SK-N-SH treated with all-trans-retinoic acid at 6 μM for 48 hours (cell line): Measurements from ENCODE around the gene CTDSP2.

Experiments
- ATAC-seq: fragments of 200-7000 bp; cut with Tn5 transposase; 3 replicates; pipeline ENCODE4 v1.9.1; 2020; ENCODE audit warnings: mild to moderate bottlenecking, moderate library complexity
- BACH2 ChIP-seq: fragments of 250-450 bp; sonication (Bioruptor Pico); IDR thresholded peaks from 2 replicates; pipeline ENCODE4 v1.9.0; 2021; ENCODE audit warnings: mild to moderate bottlenecking, borderline replicate concordance
- CSDC2 ChIP-seq: fragments of 250-450 bp; sonication (Bioruptor Pico); IDR thresholded peaks from 2 replicates; pipeline ENCODE4 v1.5.0; 2020; ENCODE audit warnings: mild to moderate bottlenecking, moderate library complexity
- ESRRG ChIP-seq: fragments of 250-450 bp; sonication (Bioruptor Pico); IDR thresholded peaks from 2 replicates; pipeline ENCODE4 v1.6.1; 2021; ENCODE audit warnings: mild to moderate bottlenecking
- GLIS3 ChIP-seq: fragments of 250-450 bp; sonication (Bioruptor Pico); IDR thresholded peaks from 2 replicates; pipeline ENCODE4 v1.5.0; 2020; ENCODE audit warnings: mild to moderate bottlenecking, moderate library complexity
- ISL1 ChIP-seq: fragments of 250-450 bp; sonication (Bioruptor Pico); IDR thresholded peaks from 2 replicates; pipeline ENCODE4 v2.1.2; 2022; ENCODE audit warnings: mild to moderate bottlenecking, moderate library complexity
- OSR1 ChIP-seq: fragments of 250-450 bp; sonication (Bioruptor Pico); IDR thresholded peaks from 2 replicates; pipeline ENCODE4 v1.8.0; 2022; ENCODE audit warnings: moderate library complexity, mild to moderate bottlenecking, inconsistent platforms
- PPARA ChIP-seq: fragments of 250-450 bp; sonication (Bioruptor Pico); IDR thresholded peaks from 2 replicates; pipeline ENCODE4 v1.5.0; 2020; ENCODE audit warnings: mild to moderate bottlenecking, borderline replicate concordance
- RARB ChIP-seq: fragments of 250-450 bp; sonication (Bioruptor Pico); IDR thresholded peaks from 2 replicates; pipeline ENCODE4 v1.8.0; 2021; ENCODE audit warnings: mild to moderate bottlenecking, moderate library complexity
- SNAI2 ChIP-seq: fragments of 250-450 bp; sonication (Bioruptor Pico); IDR thresholded peaks from 2 replicates; pipeline ENCODE4 v1.5.0; 2020; ENCODE audit warnings: mild to moderate bottlenecking, moderate library complexity
- TCF4 ChIP-seq: fragments of 250-450 bp; sonication (Bioruptor Pico); IDR thresholded peaks from 2 replicates; pipeline ENCODE4 v1.8.0; 2021; ENCODE audit warnings: mild to moderate bottlenecking, moderate library complexity, borderline replicate concordance
- TOX ChIP-seq: fragments of 250-450 bp; sonication (Bioruptor Pico); IDR thresholded peaks from 2 replicates; pipeline ENCODE4 v1.8.0; 2021; ENCODE audit warnings: mild to moderate bottlenecking, moderate library complexity, borderline replicate concordance
- ZC3H10 ChIP-seq: fragments of 250-450 bp; sonication (Bioruptor Pico); IDR thresholded peaks from 2 replicates; pipeline ENCODE4 v1.5.1; 2021; ENCODE audit warnings: mild to moderate bottlenecking, moderate library complexity
- ZFP30 ChIP-seq: fragments of 450-650 bp; formaldehyde crosslinking; IDR thresholded peaks from 2 replicates; pipeline ENCODE4 v1.5.0; 2022; ENCODE audit warnings: mild to moderate bottlenecking, moderate library complexity
- ZNF565 ChIP-seq: fragments of 450-650 bp; formaldehyde crosslinking; conservative IDR thresholded peaks from 2 replicates; pipeline ENCODE4 v1.5.0; 2020; ENCODE audit warnings: low read depth, mild to moderate bottlenecking, moderate library complexity
- ZNF70 ChIP-seq: fragments of 450-650 bp; formaldehyde crosslinking; IDR thresholded peaks from 2 replicates; pipeline ENCODE4 v1.5.0; 2020; ENCODE audit warnings: mild to moderate bottlenecking, moderate library complexity
- ZNF8 ChIP-seq: fragments of 450-650 bp; formaldehyde crosslinking; IDR thresholded peaks from 2 replicates; pipeline ENCODE4 v1.5.0; 2020; ENCODE audit warnings: mild to moderate bottlenecking, moderate library complexity
- TF ChIP-seq, protein P1 (sequence below): fragments of 250-450 bp; sonication (Bioruptor Pico); IDR thresholded peaks from 2 replicates; pipeline ENCODE4 v1.8.0; 2020; ENCODE audit warnings: mild to moderate bottlenecking, moderate library complexity, borderline replicate concordance
- TF ChIP-seq, protein P2 (sequence below): fragments of 250-450 bp; sonication (Bioruptor Pico); IDR thresholded peaks from 2 replicates; pipeline ENCODE4 v1.5.1; 2020; ENCODE audit warnings: low read depth, mild to moderate bottlenecking, moderate library complexity
- TF ChIP-seq, protein P3 (sequence below): fragments of 250-450 bp; sonication (Bioruptor Pico); IDR thresholded peaks from 2 replicates; pipeline ENCODE4 v1.5.0; 2020; ENCODE audit warnings: mild to moderate bottlenecking, moderate library complexity
- TF ChIP-seq, protein P4 (sequence below): fragments of 250-450 bp; sonication (Bioruptor Pico); IDR thresholded peaks from 2 replicates; pipeline ENCODE4 v1.5.1; 2021; ENCODE audit warnings: mild to moderate bottlenecking, moderate library complexity

Gene CTDSP2

GRCh38 chr12:57816001-57816854, 30.3 kb downstream of the CTDSP2 start:
- ATAC-seq = peak; percentile 5; the same call in 2 of the 3 replicates
- TF ChIP-seq RARB (no peak), ZNF8 (CRISPR knock-in tag) (no peak), BACH2 (no peak), CSDC2 (CRISPR knock-in tag) (no peak), ZNF70 (CRISPR knock-in tag) (no peak), OSR1 (CRISPR knock-in tag) (no peak), ZFP30 (CRISPR knock-in tag) (no peak), ESRRG (no peak), TCF4 (CRISPR knock-in tag) (no peak), ISL1 (CRISPR knock-in tag) (no peak), TOX (CRISPR knock-in tag) (no peak), ZNF565 (CRISPR knock-in tag) (no peak), GLIS3 (CRISPR knock-in tag) (no peak), ZC3H10 (CRISPR knock-in tag) (no peak), PPARA (no peak), SNAI2 (CRISPR knock-in tag) (no peak)
- TF ChIP-seq, protein P1, sequence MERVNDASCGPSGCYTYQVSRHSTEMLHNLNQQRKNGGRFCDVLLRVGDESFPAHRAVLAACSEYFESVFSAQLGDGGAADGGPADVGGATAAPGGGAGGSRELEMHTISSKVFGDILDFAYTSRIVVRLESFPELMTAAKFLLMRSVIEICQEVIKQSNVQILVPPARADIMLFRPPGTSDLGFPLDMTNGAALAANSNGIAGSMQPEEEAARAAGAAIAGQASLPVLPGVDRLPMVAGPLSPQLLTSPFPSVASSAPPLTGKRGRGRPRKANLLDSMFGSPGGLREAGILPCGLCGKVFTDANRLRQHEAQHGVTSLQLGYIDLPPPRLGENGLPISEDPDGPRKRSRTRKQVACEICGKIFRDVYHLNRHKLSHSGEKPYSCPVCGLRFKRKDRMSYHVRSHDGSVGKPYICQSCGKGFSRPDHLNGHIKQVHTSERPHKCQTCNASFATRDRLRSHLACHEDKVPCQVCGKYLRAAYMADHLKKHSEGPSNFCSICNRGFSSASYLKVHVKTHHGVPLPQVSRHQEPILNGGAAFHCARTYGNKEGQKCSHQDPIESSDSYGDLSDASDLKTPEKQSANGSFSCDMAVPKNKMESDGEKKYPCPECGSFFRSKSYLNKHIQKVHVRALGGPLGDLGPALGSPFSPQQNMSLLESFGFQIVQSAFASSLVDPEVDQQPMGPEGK = no peak
- TF ChIP-seq, protein P2, sequence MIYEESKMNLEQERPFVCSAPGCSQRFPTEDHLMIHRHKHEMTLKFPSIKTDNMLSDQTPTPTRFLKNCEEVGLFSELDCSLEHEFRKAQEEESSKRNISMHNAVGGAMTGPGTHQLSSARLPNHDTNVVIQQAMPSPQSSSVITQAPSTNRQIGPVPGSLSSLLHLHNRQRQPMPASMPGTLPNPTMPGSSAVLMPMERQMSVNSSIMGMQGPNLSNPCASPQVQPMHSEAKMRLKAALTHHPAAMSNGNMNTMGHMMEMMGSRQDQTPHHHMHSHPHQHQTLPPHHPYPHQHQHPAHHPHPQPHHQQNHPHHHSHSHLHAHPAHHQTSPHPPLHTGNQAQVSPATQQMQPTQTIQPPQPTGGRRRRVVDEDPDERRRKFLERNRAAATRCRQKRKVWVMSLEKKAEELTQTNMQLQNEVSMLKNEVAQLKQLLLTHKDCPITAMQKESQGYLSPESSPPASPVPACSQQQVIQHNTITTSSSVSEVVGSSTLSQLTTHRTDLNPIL (CRISPR knock-in tag) = no peak
- TF ChIP-seq, protein P3, sequence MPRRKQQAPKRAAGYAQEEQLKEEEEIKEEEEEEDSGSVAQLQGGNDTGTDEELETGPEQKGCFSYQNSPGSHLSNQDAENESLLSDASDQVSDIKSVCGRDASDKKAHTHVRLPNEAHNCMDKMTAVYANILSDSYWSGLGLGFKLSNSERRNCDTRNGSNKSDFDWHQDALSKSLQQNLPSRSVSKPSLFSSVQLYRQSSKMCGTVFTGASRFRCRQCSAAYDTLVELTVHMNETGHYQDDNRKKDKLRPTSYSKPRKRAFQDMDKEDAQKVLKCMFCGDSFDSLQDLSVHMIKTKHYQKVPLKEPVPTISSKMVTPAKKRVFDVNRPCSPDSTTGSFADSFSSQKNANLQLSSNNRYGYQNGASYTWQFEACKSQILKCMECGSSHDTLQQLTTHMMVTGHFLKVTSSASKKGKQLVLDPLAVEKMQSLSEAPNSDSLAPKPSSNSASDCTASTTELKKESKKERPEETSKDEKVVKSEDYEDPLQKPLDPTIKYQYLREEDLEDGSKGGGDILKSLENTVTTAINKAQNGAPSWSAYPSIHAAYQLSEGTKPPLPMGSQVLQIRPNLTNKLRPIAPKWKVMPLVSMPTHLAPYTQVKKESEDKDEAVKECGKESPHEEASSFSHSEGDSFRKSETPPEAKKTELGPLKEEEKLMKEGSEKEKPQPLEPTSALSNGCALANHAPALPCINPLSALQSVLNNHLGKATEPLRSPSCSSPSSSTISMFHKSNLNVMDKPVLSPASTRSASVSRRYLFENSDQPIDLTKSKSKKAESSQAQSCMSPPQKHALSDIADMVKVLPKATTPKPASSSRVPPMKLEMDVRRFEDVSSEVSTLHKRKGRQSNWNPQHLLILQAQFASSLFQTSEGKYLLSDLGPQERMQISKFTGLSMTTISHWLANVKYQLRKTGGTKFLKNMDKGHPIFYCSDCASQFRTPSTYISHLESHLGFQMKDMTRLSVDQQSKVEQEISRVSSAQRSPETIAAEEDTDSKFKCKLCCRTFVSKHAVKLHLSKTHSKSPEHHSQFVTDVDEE (CRISPR knock-in tag) = no peak
- TF ChIP-seq, protein P4, sequence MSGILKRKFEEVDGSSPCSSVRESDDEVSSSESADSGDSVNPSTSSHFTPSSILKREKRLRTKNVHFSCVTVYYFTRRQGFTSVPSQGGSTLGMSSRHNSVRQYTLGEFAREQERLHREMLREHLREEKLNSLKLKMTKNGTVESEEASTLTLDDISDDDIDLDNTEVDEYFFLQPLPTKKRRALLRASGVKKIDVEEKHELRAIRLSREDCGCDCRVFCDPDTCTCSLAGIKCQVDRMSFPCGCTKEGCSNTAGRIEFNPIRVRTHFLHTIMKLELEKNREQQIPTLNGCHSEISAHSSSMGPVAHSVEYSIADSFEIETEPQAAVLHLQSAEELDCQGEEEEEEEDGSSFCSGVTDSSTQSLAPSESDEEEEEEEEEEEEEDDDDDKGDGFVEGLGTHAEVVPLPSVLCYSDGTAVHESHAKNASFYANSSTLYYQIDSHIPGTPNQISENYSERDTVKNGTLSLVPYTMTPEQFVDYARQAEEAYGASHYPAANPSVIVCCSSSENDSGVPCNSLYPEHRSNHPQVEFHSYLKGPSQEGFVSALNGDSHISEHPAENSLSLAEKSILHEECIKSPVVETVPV (CRISPR knock-in tag) = no peak
- TF ChIP-seq, all 23 proteins: peak for 0

- TF ChIP-seq ZNF70 (CRISPR knock-in tag) = no peak
- TF ChIP-seq, protein P4 (CRISPR knock-in tag) = no peak
- ATAC-seq = peak; percentile 14
These were observed 31.1 kb downstream of the CTDSP2 start for GRCh38 chr12:57815177-57816000.
